ENCODE data around the gene PRRT1. TPM values are rescaled to one million over a fixed set of nuclear protein-coding genes. Genes with fewer than 3 reads are reported as not detected.
A peak's percentile ranks its signal among the peaks of the same experiment; 100 is the strongest.

The PRRT1 gene
- total and polyA plus RNA-seq, 2 of the 4 experiments (the other 2 are of a cell fraction): 0.99 TPM; not detected in 1

DNA sequence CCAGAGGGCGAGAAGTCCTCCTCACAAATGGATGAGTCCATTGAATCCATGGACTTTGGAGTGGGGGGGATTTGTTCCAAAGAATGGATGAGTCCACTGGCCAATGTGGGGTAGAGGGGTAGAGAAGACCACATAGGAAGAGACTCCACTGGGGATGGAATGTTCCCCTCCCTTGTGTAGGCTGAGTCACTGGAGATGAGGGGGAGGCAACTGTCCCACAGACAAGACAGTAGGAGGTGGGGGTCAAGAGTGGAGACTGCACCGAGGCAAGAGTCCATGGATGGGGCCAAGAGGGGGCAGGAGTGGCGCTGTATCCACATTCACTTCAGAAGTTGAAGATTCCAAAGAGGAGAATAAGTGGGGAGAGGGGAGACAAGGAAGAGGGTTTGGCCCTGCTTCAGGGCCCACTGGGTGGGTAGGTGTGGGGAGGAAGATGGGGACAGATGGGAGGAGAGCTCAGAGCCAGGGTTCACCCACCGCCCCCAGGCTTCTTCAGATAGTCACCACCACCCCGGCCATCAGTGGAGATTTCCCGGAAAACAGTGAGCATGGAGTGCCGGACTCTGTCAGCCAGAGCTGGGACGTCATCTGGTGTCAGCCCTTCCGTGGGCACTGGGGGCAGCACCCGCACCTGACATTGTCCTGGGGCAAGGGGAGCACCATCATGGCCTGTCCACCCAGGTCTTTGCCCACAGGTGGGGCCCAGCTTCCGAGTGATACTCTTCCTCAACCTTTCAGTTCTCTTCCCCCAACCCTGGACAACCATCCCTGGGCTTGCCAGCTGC lies 17.3 kb upstream of the PRRT1 start (continued):
- no peak; the same call in 1 of the 2 replicates for TF ChIP-seq MAZ (IDR thresholded peaks at IDR 0.05; ENCODE audit: borderline replicate concordance, low read depth, low read length)

DNA sequence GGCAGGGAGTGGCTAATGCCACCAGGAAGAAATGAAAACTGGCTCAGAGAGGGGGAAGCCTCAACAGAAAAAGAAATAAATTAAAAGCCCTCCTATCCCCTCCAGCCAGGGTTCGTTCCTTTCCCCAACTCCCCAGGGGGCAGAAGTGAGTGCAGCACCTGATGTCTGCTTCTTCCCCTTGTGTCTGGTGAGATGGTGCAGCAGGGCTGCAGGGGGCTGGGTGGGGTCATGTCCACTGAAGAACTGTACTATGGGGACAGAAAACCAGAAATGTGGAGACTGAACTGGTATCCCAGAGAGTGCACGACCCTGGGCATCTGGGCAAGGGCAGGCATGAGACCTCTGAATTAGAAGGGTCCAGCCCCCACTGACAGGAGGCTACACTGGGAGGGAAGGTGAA lies 16.6 kb upstream of the PRRT1 start:
- no peak overlapping the region for H3K56ac ChIP-seq (ENCODE audit: extremely low read depth, insufficient read depth, low read length)
- H4K8ac ChIP-seq (ENCODE audit: low read depth in 2 of 2, low read length in 2 of 2): no peak overlapping the region
- no peak overlapping the region for H4K5ac ChIP-seq (ENCODE audit: low read depth, low read length)
- H3K4me3 ChIP-seq (ENCODE audit: insufficient read depth, low read depth, low read length): no peak overlapping the region
- H3K27me3 ChIP-seq (ENCODE audit: control insufficient read depth, insufficient read depth, low read length): no peaks in the 10 kb centered on the region
- intact Hi-C loops (cut with micrococcal nuclease) (no loop called here), in situ Hi-C loops (cut with MboI; ENCODE audit: low sequenced_read_pairs) (no loop called here), dilution Hi-C loops (cut with HindIII; ENCODE audit: low sequenced_read_pairs, unreplicated experiment) (no loop called here)
- H2BK120ac ChIP-seq (ENCODE audit: low read depth, low read length): no peak overlapping the region
- peaks cover 18% of the 10 kb centered on the region for H3K9me1 ChIP-seq (ENCODE audit: insufficient read depth, low read length)
- H3K23ac ChIP-seq (ENCODE audit: low read depth, low read length): no peak overlapping the region
- no peak for TF ChIP-seq CHD1 (IDR thresholded peaks at IDR 0.05; ENCODE audit: low read depth, low read length)
- H3K18ac ChIP-seq (ENCODE audit: low read depth, low read length): no peak overlapping the region
- peaks cover 54% of the 10 kb centered on the region for H3K36me3 ChIP-seq (ENCODE audit: control insufficient read depth, insufficient read depth, low read length)
- no TSS peak for BruUV-seq (replicated peaks)
- no peak overlapping the region for H3K14ac ChIP-seq (replicated peaks; ENCODE audit: low read depth, low read length)
- H2BK15ac ChIP-seq (ENCODE audit: low read depth, low read length): no peak overlapping the region
- H2AK9ac ChIP-seq (replicated peaks; ENCODE audit: low read depth, low read length, poor library complexity): no peak overlapping the region
- POLR2A ChIA-PET (ENCODE audit: unreplicated experiment): interaction anchor here (1.0 kb wide), 1 partner anchor 9 kb away, joined by 3 read pairs; no protein-coding TSS in a partner anchor
- H2AFZ ChIP-seq (replicated peaks; ENCODE audit: low read length, poor library complexity): no peak overlapping the region
- no peaks in the 10 kb centered on the region for H3K9me3 ChIP-seq (ENCODE audit: control insufficient read depth, insufficient read depth, low read length)
- no peak for DNase-seq
- no peak overlapping the region for H2BK20ac ChIP-seq (ENCODE audit: low read depth, low read length)
- peaks cover 10 to 31% of the 10 kb centered on the region in 2 experiments; a peak in 3 of 4 replicates for H3K79me1 ChIP-seq (ENCODE audit: low read depth in 1 of 2, low read length in 2 of 2)
- no peak overlapping the region for H2AK5ac ChIP-seq (ENCODE audit: low read depth, low read length)
- H3K4me1 ChIP-seq (ENCODE audit: control insufficient read depth, insufficient read depth, low read length): peaks cover 3% of the 10 kb centered on the region
- no peak overlapping the region for H3K27ac ChIP-seq (ENCODE audit: insufficient read depth, low read length)
- H2BK5ac ChIP-seq (ENCODE audit: low read depth, low read length, poor library complexity, severe bottlenecking): no peak overlapping the region
- no peak overlapping the region for H3K4me2 ChIP-seq (ENCODE audit: low read depth, low read length)
- no peak overlapping the region for H3K9ac ChIP-seq (ENCODE audit: low read depth, low read length)
- no peak overlapping the region for H4K91ac ChIP-seq (ENCODE audit: insufficient read depth, low read depth, low read length)
- ATAC-seq (ENCODE audit: low read depth): peak; percentile 6; the same call in 1 of the 2 replicates
- WGBS, 2 experiments (ENCODE audit: extremely low coverage in 2 of 2, insufficient read length in 1 of 2): no CpG with 5 or more reads among the region's 2 CpGs
- no peak overlapping the region for H3K4ac ChIP-seq (ENCODE audit: low read depth, low read length)
- CTCF ChIA-PET: no interaction called here
- H4K20me1 ChIP-seq (ENCODE audit: insufficient read depth, low read length): no peaks in the 10 kb centered on the region

Measured in IMR-90 (cell line).